ENCODE data around the gene KCNQ1.

The KCNQ1 gene

DNA sequence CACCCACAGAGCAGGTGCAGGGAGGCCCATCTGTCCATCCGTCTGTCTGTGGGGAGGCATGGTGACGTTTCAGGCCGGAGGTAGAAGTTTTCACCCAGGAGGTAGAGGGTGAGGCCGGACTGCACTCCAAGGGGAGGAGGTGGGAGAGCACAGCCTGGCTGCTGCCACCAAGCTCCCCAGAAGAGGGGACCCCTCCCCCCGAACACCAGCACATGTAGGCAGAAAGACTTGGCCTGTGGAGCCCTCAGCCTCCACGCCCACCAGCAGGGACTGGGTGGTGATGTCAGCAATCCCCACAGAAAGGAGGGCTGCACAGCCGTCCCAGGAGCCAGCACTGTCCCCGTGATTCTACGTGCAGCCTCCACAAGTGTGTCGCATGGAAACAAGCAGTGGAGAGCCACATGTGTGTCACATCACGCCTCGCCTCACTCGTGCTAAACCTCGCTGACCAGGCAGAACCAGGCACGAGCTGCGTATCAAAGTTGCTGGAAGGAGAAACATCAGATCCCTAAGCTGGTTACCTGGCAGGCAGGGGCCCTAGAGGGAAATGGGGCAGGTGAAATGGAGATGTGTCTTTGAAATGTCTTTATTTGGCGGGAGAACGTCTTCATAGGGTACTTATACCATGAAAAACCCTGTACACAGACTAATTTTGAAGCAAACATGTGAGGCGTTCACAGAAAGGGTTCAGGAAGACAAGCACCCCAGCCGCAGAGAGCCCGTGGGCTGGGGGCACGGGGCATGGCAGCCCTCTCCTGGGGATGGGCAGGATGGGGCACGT lies 391.7 kb downstream of the KCNQ1 start:
- no peak for DNase-seq (ENCODE audit: low read depth in 2 of 2)

GRCh38 chr11:2837096-2837601 lies 392.3 kb downstream of the KCNQ1 start:
- DNase-seq (ENCODE audit: low read depth in 2 of 2) = no peak

- DNase-seq (ENCODE audit: low read depth in 2 of 2) = no peak
Measured at GRCh38 chr11:2837651-2838050, 392.8 kb downstream of the KCNQ1 start.

DNA sequence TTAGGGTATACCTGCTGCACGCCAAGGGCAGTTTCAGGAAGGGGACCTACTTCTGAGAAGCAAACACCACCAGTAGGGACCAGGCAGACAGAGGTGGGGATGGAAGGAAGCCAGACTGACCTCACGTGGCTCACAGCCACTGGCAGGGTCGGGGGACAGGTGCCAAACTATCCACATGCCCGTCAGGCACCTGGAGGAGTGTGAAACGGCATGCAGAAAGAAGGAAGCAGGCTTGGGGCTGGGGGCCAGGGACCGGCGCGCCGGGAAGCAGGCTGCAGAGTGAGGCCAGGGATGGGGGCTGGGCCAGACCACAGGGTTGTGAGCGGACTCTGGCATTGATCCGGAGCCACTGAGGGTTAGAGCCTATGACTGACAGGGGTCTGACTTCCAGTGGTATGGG lies 393.3 kb downstream of the KCNQ1 start:
- no peak for DNase-seq (ENCODE audit: low read depth in 2 of 2)

DNA sequence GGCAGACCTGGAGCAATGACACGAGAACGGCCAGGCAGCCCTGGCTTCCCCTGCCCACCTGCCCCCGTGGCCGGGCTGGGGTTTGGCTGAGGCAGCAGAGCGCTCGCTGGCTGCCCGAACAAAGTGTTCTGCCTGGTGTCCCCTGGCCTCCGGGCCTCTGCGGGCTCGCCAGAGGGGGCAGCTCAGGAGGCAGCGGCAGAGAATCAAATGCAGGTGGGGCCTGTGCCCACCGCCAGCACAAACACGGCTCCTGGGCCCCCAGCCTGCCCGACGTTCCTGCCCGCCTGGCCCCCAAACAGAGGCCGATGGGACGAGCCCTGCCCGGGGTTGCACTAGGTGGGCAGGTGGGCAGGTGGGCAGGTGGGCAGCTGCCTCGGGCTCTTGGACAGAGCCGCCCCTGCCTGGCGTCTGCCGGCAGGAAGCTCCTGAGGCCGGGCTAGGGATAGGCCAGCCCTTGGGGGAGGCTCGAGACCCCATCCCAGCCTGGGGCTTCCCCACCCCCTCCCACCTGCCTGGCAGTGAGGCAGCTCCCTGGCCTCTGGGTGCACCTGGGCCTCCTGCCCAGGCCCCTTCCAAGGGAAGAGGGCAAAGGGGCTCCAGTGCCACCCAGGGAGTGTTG lies 394.0 kb downstream of the KCNQ1 start:
- no peak for DNase-seq (ENCODE audit: low read depth in 2 of 2)

GRCh38 chr11:2839395-2839943 lies 394.7 kb downstream of the KCNQ1 start:
- no peak for DNase-seq (ENCODE audit: low read depth in 2 of 2)

GRCh38 chr11:2841411-2842190 lies 396.8 kb downstream of the KCNQ1 start:
- no peak for DNase-seq (ENCODE audit: low read depth in 2 of 2)

DNA sequence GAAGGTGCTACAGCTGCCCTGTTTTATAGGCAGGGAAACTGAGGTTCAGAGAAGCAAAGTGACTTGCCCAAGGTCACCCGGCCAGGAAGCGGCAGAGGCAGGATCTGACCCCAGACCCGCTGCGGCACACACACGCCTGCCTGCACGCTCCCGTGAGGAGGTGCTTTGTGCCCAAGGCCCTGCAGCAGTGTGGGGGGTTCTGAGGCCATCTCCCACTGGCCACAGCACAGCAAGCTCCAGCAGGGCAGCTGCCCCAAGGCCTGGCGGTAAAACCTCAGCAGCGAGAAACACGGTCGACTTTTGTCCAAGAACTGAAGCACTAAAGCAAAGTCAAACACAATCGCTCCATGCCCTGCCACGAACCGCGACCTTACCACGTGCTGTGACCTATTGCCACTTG lies 398.1 kb downstream of the KCNQ1 start:
- DNase-seq (ENCODE audit: low read depth in 2 of 2) = no peak

DNA sequence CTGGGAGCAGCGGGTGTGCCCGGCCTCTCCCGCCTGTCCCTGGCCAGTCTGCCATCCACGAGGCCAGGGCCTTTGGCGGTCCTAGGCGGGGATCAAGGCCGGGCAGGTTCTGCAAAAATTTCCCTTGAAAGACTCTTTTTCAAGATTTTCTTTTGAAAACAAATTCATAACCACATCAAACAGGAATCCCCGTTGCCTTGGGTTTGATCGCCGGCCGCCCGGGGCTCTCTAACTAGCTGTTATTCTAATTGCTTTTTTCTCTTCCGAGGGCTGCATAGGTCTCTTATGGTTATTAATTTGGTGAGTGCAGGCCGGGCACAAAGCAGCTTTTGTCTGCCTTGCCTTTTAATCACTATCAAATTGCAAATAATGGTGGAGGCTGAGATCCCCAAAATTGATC lies 398.7 kb downstream of the KCNQ1 start:
- no peak for DNase-seq (ENCODE audit: low read depth in 2 of 2)

- DNase-seq (ENCODE audit: low read depth in 2 of 2) = no peak
Measured at GRCh38 chr11:2844116-2844842, 399.5 kb downstream of the KCNQ1 start.

- DNase-seq (ENCODE audit: low read depth in 2 of 2) = no peak
Measured at GRCh38 chr11:2844996-2845395, 400.2 kb downstream of the KCNQ1 start.

DNA sequence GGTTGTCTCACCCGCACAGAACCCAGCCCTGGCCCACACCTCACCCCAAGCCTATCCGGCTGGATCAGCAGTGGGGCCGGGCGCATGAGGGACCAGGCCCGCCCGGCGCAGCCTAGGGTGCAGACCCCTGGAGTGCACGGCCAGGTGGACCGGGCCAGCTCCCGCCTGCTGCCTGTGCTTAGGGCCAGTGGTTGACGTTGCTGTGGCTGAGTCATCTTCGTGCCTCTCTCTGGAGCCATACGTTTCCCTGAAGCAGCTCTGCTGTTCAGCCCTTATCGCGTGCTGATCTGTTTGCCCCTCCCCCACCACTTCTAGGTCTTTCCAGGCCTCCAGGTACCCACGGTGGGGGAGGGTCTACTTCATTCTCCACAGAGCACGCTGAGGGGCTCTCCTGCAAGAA lies 401.2 kb downstream of the KCNQ1 start:
- no peak for DNase-seq (ENCODE audit: low read depth in 2 of 2)

DNA sequence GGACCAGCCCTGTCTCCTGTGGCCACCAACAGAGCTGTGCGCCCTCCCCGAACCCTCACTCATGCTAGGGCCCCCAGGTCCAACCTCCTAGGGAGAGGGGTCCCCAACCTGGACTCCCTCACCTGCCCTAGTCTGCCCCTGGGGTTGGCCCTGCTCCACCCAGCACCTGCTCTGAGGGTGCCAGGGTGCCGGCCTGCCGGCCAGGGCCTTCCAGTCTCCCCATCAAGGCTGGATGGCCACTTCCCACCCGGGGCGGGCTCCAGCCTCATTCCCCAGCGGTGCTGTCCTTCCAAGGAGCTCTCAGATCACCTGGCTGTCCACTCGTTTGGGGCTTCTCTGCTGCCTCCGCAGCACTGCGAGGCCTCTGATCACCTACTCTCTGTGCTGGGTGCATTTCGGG lies 401.7 kb downstream of the KCNQ1 start:
- no peak for DNase-seq (ENCODE audit: low read depth in 2 of 2)

GRCh38 chr11:2847561-2847960 lies 402.8 kb downstream of the KCNQ1 start:
- DNase-seq (ENCODE audit: low read depth in 2 of 2) = no peak

- DNase-seq (ENCODE audit: low read depth in 2 of 2) = no peak
Measured at GRCh38 chr11:2848497-2848896, 403.7 kb downstream of the KCNQ1 start.

DNA sequence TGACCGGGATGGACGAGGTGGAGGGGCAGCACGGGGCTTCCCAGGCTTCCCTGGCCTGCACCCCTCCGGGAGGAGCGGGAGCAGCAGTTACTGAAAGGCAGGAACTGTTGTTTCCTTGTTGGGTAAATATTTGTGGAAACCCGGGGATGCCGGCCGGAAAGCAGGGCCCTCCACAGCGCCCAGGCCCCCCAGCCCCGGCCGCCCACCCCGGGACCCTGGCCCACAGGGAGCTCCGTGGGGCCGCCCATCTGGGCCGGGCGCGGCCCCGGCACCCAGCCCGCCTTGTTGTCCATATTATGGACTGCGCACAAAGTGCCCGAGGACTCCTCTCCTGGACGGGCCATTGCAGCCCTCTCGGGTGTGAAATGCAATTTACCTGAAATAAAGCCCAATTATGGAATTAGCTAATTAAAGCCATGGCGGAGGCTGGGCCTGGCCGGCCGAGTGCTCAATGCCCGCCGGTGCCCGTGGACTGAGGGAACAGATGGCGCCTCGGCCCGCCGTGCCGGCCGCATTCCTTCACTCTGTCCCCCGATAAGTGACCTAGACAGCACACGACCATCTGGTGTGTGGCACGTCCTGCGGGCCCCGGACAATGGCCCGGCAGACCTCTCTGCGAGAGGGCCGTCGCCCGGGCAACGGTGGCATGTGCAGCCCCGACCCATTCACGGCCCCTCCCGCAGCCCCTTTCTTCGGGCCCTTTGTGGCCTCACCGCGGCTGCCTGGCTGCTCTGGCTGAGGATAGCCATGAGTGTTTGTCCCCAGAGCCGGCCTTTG lies 405.4 kb downstream of the KCNQ1 start:
- DNase-seq (ENCODE audit: low read depth in 2 of 2) = no peak

GRCh38 chr11:2853401-2853800 lies 408.6 kb downstream of the KCNQ1 start:
- no peak for DNase-seq (ENCODE audit: low read depth in 2 of 2)

DNA sequence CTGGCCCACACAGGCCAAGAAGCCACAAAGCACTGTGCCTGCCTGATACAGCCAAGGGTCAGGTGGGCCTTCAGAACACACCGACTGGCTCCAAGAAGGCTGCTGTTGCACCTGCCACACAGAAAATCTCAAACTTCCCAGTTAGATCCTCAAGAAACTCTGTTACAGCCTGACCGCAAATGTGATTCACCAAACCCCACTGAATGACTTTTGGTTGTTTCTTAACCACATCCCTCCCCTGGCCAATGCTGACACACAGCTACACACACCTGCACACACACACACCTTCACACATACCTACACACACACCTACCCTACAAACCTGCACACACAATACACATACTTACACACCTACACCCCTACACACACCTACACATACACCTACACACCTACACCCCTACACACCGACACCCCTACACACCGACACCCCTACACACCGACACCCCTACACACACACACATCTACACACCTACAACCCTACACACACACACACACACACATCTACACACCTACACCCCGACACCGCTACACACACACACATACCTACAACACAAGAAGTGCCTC lies 409.3 kb downstream of the KCNQ1 start:
- DNase-seq (ENCODE audit: low read depth in 2 of 2) = no peak

- no peak for DNase-seq (ENCODE audit: low read depth in 2 of 2)
Measured at GRCh38 chr11:2855162-2855561, 410.4 kb downstream of the KCNQ1 start.

GRCh38 chr11:2857276-2857675 lies 412.5 kb downstream of the KCNQ1 start:
- no peak for DNase-seq (ENCODE audit: low read depth in 2 of 2)

DNA sequence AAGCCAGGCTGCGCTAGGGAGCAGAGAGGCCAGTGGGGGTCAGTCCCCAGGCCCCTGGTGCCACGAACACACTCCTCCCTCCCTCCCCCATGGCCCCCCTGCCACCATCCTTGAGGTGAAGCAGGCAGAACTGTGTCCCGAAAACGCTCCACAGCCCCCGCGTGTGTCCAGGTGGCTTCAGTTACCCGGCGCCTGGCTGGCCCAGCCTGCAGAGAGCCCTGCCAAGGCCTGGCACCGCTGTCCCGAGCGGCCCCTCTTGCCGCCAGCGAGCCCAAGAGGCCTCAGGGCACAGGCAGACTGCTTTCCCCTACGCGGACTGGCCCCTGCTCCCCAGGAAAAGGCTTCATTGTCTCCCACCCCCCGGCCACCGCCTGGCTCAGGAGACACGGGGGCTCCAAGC lies 413.1 kb downstream of the KCNQ1 start:
- no peak for DNase-seq (ENCODE audit: low read depth in 2 of 2)

All from stimulated activated CD8-positive, alpha-beta memory T cell treated with anti-CD3 and anti-CD28 coated beads, Interleukin-15, amount 100 ng/mL, for 48 hours (primary cell).